Renal cortical epithelial cell (primary cell): ENCODE measurements around the gene TBCD. TPM values are rescaled to one million over a fixed set of nuclear protein-coding genes. Genes with fewer than 3 reads are reported as not detected.
A peak's percentile ranks its signal among the peaks of the same experiment; 100 is the strongest.

ENCODE experiments used
- DNase-seq: peaks from one replicate; pipeline ENCODE4 v3.0.0-alpha.2; 2011; ENCODE audit warnings: low read depth
- total RNA-seq: library from RNA; depleted of rRNA; stranded (reverse); fragments of >200 nt; gene quantifications from 2 replicates; pipeline ENCODE4 v1.2.3, GENCODE V29; 2014

Gene TBCD
- total RNA-seq, 1 donor from 2014 or later, result 38.5 TPM

GRCh38 chr17:82887255-82888164 lies 135.6 kb downstream of the TBCD start:
- peak; percentile 19 for DNase-seq

- no peak for DNase-seq
Observed at GRCh38 chr17:82888583-82889495, 137.0 kb downstream of the TBCD start.

GRCh38 chr17:82889496-82890338 lies 137.9 kb downstream of the TBCD start:
- DNase-seq, result peak; percentile 17

- DNase-seq, result no peak
Observed at GRCh38 chr17:82890339-82890730, 138.5 kb downstream of the TBCD start.

- no peak for DNase-seq
Observed at GRCh38 chr17:82890926-82891678, 139.2 kb downstream of the TBCD start.

- no peak for DNase-seq
Observed at GRCh38 chr17:82891911-82892310, 140.0 kb downstream of the TBCD start.

GRCh38 chr17:82892899-82893565 lies 141.2 kb downstream of the TBCD start:
- DNase-seq, result no peak

GRCh38 chr17:82893779-82894178 lies 141.9 kb downstream of the TBCD start:
- DNase-seq, result no peak

- no peak for DNase-seq
Observed at GRCh38 chr17:82894389-82894788, 142.5 kb downstream of the TBCD start.

GRCh38 chr17:82895087-82895486 lies 143.2 kb downstream of the TBCD start:
- no peak for DNase-seq

- DNase-seq, result no peak
Observed at GRCh38 chr17:82896071-82897000, 144.5 kb downstream of the TBCD start.

GRCh38 chr17:82897514-82898249 lies 145.8 kb downstream of the TBCD start:
- DNase-seq, result no peak

GRCh38 chr17:82898976-82899514 lies 147.2 kb downstream of the TBCD start:
- DNase-seq, result no peak

GRCh38 chr17:82899941-82900340 lies 148.1 kb downstream of the TBCD start:
- no peak for DNase-seq

GRCh38 chr17:82900741-82901140 lies 148.9 kb downstream of the TBCD start:
- DNase-seq, result no peak

- no peak for DNase-seq
Observed at GRCh38 chr17:82901356-82901755, 149.5 kb downstream of the TBCD start.

- DNase-seq, result no peak
Observed at GRCh38 chr17:82901856-82902255, 150.0 kb downstream of the TBCD start.
